ENCODE results near the gene KCNN1. TPM values are rescaled to one million over a fixed set of nuclear protein-coding genes. Genes with fewer than 3 reads are reported as not detected.

Gene KCNN1
- total RNA-seq, 1 experiment from 2014 or later: 9.2 TPM

DNA sequence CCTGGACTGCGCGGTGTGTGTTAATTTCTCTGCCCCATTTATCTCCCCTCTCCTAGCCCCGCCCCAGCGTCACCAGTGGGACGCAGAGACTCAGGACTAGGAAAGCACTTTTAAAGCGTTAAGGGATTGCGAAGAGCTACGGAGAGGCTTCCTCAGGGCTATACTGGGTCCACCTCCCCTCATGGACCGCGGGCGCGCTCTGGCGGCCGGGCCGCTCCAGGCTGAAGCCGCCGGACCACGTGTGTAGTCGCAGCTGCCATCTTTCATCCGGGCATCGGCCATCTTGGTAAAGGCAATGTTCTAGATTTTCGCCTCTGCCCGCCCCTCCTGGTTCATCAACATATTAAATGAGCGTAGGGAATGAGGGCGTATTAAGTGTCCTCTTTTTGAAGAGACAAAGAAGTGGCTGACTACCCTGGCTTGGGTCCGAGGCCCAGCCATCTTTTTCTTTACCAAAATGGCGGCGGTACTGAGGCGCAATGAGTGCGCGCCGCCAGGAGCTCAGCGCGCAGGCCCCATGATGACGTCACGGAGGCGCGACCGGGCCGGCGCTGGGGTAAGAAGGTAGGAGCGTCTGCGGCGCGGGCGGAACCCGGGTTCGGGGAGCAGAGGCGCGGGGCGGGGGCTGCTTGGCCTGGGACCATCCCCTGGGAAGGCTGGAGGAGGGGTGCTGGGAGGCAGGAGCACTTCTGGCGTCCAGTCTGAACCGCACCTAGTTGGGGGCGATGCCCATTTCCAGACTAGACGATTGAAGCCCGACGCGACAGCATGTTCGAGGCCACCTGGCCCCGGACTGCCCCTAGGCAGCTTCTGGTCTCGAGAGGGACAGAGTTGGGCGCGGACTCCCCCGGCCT lies 34.2 kb upstream of the KCNN1 start, which contains the start of gene CCDC124:
Gene CCDC124, plus strand, starts transcription at position 531 of the 854 bp plus-strand sequence. CDS start 3,406 bp downstream, outside the sequence.
- no peak within 1 kb of the TSS for H2AK5ac ChIP-seq (ENCODE audit: insufficient read length, low read length)
- Mint-ChIP-seq H3K27me3 (ENCODE audit: low read depth) (peaks cover 7% of the 10 kb centered on the region), H3K36me3 (ENCODE audit: insufficient read depth in 1 of 3, low read depth in 3 of 3) (peaks cover 0 to 8% (median 6%) of the 10 kb centered on the region in 3 experiments; a peak in 3 of 7 replicates), H3K4me1 (peaks cover 11 to 14% of the 10 kb centered on the region in 2 experiments), H3K27ac (peak within 1 kb of the TSS; percentile 98 to 99 (median 98)), H3K4me3 (peak within 1 kb of the TSS; percentile 90 to 94), H3K9me3 (no peaks in the 10 kb centered on the region)
- H3K4me1 ChIP-seq (ENCODE audit: insufficient read depth, low read length): peaks cover 3% of the 10 kb centered on the region; the same call in 1 of the 2 replicates
- H4K5ac ChIP-seq (ENCODE audit: insufficient read length, low read depth, low read length): peak within 1 kb of the TSS; percentile 93
- peaks cover 2% of the 10 kb centered on the region; the same call in 1 of the 2 replicates for H3K79me2 ChIP-seq (ENCODE audit: insufficient read depth, low read length)
- no peaks in the 10 kb centered on the region for H3K27me3 ChIP-seq (ENCODE audit: insufficient read depth, low read length)
- H3K18ac ChIP-seq (ENCODE audit: insufficient read length, low read depth, low read length): peak within 1 kb of the TSS; percentile 97
- no peak within 1 kb of the TSS; the same call in 1 of the 2 replicates for H3K4ac ChIP-seq (ENCODE audit: low read depth, low read length)
- H3K56ac ChIP-seq (ENCODE audit: insufficient read length, low read depth, low read length): no peak within 1 kb of the TSS
- H3K9me3 ChIP-seq (ENCODE audit: control insufficient read depth, low read depth, low read length): no peaks in the 10 kb centered on the region
- H2BK15ac ChIP-seq (ENCODE audit: low read depth, low read length): no peak within 1 kb of the TSS
- no peak within 1 kb of the TSS for H2BK12ac ChIP-seq (ENCODE audit: insufficient read length, low read depth, low read length)
- peak within 1 kb of the TSS; percentile 85 for H2BK5ac ChIP-seq (ENCODE audit: insufficient read length, low read length)
- TF ChIP-seq, protein P1, sequence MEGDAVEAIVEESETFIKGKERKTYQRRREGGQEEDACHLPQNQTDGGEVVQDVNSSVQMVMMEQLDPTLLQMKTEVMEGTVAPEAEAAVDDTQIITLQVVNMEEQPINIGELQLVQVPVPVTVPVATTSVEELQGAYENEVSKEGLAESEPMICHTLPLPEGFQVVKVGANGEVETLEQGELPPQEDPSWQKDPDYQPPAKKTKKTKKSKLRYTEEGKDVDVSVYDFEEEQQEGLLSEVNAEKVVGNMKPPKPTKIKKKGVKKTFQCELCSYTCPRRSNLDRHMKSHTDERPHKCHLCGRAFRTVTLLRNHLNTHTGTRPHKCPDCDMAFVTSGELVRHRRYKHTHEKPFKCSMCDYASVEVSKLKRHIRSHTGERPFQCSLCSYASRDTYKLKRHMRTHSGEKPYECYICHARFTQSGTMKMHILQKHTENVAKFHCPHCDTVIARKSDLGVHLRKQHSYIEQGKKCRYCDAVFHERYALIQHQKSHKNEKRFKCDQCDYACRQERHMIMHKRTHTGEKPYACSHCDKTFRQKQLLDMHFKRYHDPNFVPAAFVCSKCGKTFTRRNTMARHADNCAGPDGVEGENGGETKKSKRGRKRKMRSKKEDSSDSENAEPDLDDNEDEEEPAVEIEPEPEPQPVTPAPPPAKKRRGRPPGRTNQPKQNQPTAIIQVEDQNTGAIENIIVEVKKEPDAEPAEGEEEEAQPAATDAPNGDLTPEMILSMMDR (conservative IDR thresholded peaks at IDR 0.05): peak; percentile 97
- no peak within 1 kb of the TSS for H3K23ac ChIP-seq (ENCODE audit: insufficient read length, low read depth, low read length)
- no peak within 1 kb of the TSS for H4K91ac ChIP-seq (ENCODE audit: insufficient read length, low read depth, low read length)
- H3K14ac ChIP-seq (ENCODE audit: insufficient read depth, low read length): peak within 1 kb of the TSS; percentile 98; the same call in 1 of the 2 replicates
- no peak within 1 kb of the TSS for H2BK20ac ChIP-seq (ENCODE audit: low read depth, low read length, poor library complexity, severe bottlenecking)
- peak within 1 kb of the TSS; percentile 94 for H2BK120ac ChIP-seq (ENCODE audit: low read depth, low read length, poor library complexity, severe bottlenecking)
- no peaks in the 10 kb centered on the region for H3K79me1 ChIP-seq (ENCODE audit: insufficient read depth, low read depth, low read length, poor library complexity, severe bottlenecking)
- H4K8ac ChIP-seq (replicated peaks; ENCODE audit: insufficient read length, low read depth, low read length): no peak within 1 kb of the TSS
- DNase-seq: peak; percentile 95
- peak within 1 kb of the TSS; percentile 97 for H3T11ph ChIP-seq (ENCODE audit: low read length)
- peak within 1 kb of the TSS; percentile 99 for H2AFZ ChIP-seq (ENCODE audit: low read length)
- H4K20me1 ChIP-seq (ENCODE audit: control insufficient read depth, insufficient read depth, insufficient read length): no peaks in the 10 kb centered on the region
- WGBS (ENCODE audit: extremely low coverage, insufficient read length, low lambda C conversion rate): no CpG with 5 or more reads among the region's 64 CpGs
- H3K4me2 ChIP-seq (ENCODE audit: insufficient read depth, insufficient read length, low read length): peak within 1 kb of the TSS; percentile 71
- H3K23me2 ChIP-seq (ENCODE audit: insufficient read length, low read depth, low read length, poor library complexity, severe bottlenecking): peaks cover 12% of the 10 kb centered on the region
- H3K27ac ChIP-seq (ENCODE audit: insufficient read length, low read depth, low read length): peak within 1 kb of the TSS; percentile 40
- peak within 1 kb of the TSS; percentile 61 for H3K9ac ChIP-seq (ENCODE audit: extremely low read depth, insufficient read length, low read length)

Measured in H9 (cell line).